Fibroblast of mammary gland (primary cell): ENCODE data around the gene SLC16A8.
"Not testable (repeated sequence)": the region's sequence is repeated elsewhere in the genome, so short reads cannot be mapped to it uniquely, and the experiment has no call there.

Experiments
- DNase-seq: peaks from one replicate; pipeline ENCODE4 v3.0.0-alpha.2; 2010; ENCODE audit warnings: low read depth
- H3K4me3 ChIP-seq: 2 replicates; pipeline ENCODE4 v1.5.1; 2011; ENCODE audit warnings: low read depth, mild to moderate bottlenecking, low read length, moderate library complexity; ENCODE audit not compliant: control insufficient read depth
- CTCF ChIP-seq: conservative IDR thresholded peaks from 2 replicates; pipeline ENCODE4 v1.5.1; 2011; ENCODE audit warnings: low read depth, low read length, inconsistent platforms; ENCODE audit not compliant: control insufficient read depth, insufficient read depth

Gene SLC16A8

GRCh38 chr22:38041760-38042487 is 42.1 kb downstream of the SLC16A8 start:
- no peak overlapping the region for H3K4me3 ChIP-seq
- TF ChIP-seq CTCF, result no peak
- DNase-seq, result no peak

GRCh38 chr22:38040953-38041759 is 42.8 kb downstream of the SLC16A8 start:
- DNase-seq, result no peak
- no peak overlapping the region for H3K4me3 ChIP-seq
- no peak for TF ChIP-seq CTCF

GRCh38 chr22:38038890-38039812 is 44.8 kb downstream of the SLC16A8 start:
- H3K4me3 ChIP-seq, result no peak overlapping the region
- no peak for TF ChIP-seq CTCF
- DNase-seq, result no peak

- TF ChIP-seq CTCF, result no peak
- H3K4me3 ChIP-seq, result no peak overlapping the region
- DNase-seq, result no peak
Measured at GRCh38 chr22:38038426-38038825, 45.6 kb downstream of the SLC16A8 start.

GRCh38 chr22:38037367-38038150 is 46.4 kb downstream of the SLC16A8 start:
- H3K4me3 ChIP-seq, DNase-seq: not testable (repeated sequence)

- TF ChIP-seq CTCF, result no peak
- no peak for DNase-seq
- H3K4me3 ChIP-seq, result no peak overlapping the region
Measured at GRCh38 chr22:38036392-38037062, 47.5 kb downstream of the SLC16A8 start.
